Testis (tissue), 2 donors: ENCODE results near the gene FRYL.
"Not testable (repeated sequence)": the region's sequence is repeated elsewhere in the genome, so short reads cannot be mapped to it uniquely, and the experiment has no call there.

ENCODE experiments used
- CTCF ChIP-seq, 3 experiments: fragments of 450-650 bp in 2 of 3; fragments of 200-600 bp in 1 of 3; sonication (generic) in 1 of 3; IDR thresholded peaks; one replicate each; pipeline ENCODE4 v1.5.1; 2016 to 2019; ENCODE audit warnings: antibody characterized with exemption in 3 of 3, mild to moderate bottlenecking in 2 of 3, moderate library complexity in 1 of 3
- POLR2A ChIP-seq: fragments of 450-650 bp; IDR thresholded peaks from one replicate; pipeline ENCODE4 v1.6.1; 2017; ENCODE audit warnings: antibody characterized with exemption, mild to moderate bottlenecking, moderate library complexity

- TF ChIP-seq POLR2A; CTCF (IDR thresholded peaks at IDR 0.05): not testable (repeated sequence)
Measured at GRCh38 chr4:48451656-48452055, 328.4 kb downstream of the FRYL start.
